ENCODE data around the gene PTGR3. TPM values are rescaled to one million over a fixed set of nuclear protein-coding genes. Genes with fewer than 3 reads are reported as not detected.

Gene PTGR3
- total and polyA plus RNA-seq, 2 experiments from 2014 or later: 24.4 to 25.7 TPM

DNA sequence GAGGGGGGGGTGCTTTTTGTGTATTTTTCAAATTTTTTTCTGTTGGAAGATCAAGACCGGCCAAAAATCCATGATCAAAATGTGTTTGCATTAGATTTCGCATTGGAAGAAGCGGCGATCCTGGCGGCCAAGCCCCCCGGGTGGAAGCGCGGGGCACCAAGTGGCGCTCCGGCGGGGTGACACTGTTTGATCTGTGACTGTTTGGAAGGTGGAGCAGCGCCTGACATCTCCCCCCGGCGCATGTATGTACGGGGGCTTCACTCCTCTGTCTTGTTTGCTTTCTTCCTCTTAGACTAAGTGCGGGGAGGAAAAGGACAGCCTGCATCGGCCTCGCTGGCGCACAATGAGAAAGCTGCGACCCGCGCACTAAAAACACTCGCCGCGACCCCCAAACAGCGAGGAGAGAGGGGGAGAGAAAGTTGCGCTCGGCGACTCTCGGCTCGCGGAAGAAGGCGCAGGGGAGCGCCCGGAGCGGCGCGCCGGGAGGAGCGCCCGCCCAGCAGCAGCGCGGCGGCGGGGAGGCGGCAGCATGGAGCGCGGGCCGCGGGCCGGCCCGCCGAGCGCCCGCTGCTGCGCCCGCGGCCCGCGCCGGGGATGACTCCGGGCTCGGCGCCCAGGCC is 2.2 kb upstream of the PTGR3 start:
- Histone ChIP-seq H3K9me3 (ENCODE audit: low read depth) (no peaks in the 10 kb centered on the region), H3K4me1 (ENCODE audit: insufficient read depth) (peaks cover 37% of the 10 kb centered on the region), H3K4me3 (peak overlapping the region; percentile 97), H3K27ac (peak overlapping the region; percentile 99), H2AFZ (peak overlapping the region; percentile 33), H3K79me2 (peaks cover 72% of the 10 kb centered on the region), H3K27me3 (peaks cover 7% of the 10 kb centered on the region), H4K20me1 (ENCODE audit: insufficient read depth, poor library complexity, severe bottlenecking) (peaks cover 15% of the 10 kb centered on the region), H3K36me3 (replicated peaks; ENCODE audit: insufficient read depth, low read depth) (no peaks in the 10 kb centered on the region), H3K4me2 (peak overlapping the region; percentile 82), H3K9me2 (replicated peaks; ENCODE audit: insufficient read depth) (no peaks in the 10 kb centered on the region)
- peak; percentile 49 for DNase-seq (ENCODE audit: low spot score)
- TF ChIP-seq EZH2phosphoT487 (IDR thresholded peaks at IDR 0.05; ENCODE audit: low read depth, severe bottlenecking, unreplicated experiment) (no peak), EZH2 (IDR thresholded peaks at IDR 0.05; ENCODE audit: borderline replicate concordance) (no peak)
- TF ChIP-seq, protein P1, sequence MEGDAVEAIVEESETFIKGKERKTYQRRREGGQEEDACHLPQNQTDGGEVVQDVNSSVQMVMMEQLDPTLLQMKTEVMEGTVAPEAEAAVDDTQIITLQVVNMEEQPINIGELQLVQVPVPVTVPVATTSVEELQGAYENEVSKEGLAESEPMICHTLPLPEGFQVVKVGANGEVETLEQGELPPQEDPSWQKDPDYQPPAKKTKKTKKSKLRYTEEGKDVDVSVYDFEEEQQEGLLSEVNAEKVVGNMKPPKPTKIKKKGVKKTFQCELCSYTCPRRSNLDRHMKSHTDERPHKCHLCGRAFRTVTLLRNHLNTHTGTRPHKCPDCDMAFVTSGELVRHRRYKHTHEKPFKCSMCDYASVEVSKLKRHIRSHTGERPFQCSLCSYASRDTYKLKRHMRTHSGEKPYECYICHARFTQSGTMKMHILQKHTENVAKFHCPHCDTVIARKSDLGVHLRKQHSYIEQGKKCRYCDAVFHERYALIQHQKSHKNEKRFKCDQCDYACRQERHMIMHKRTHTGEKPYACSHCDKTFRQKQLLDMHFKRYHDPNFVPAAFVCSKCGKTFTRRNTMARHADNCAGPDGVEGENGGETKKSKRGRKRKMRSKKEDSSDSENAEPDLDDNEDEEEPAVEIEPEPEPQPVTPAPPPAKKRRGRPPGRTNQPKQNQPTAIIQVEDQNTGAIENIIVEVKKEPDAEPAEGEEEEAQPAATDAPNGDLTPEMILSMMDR (IDR thresholded peaks at IDR 0.05; ENCODE audit: poor library complexity): no peak
- under 1% methylated on average over 41 of the region's 64 CpGs for WGBS (ENCODE audit: low lambda C conversion rate, missing lambda C conversion rate)

GRCh38 chr18:75210274-75211001 is 1.5 kb upstream of the PTGR3 start, which contains the start of gene TSHZ1:
TSS of gene TSHZ1 (plus strand) at chr18:75210797. CDS start at chr18:75211877, 1,080 bp downstream.
- peak within 1 kb of the TSS; percentile 97 for H3K4me3 ChIP-seq
- peak within 1 kb of the TSS; percentile 82 for H3K4me2 ChIP-seq
- TF ChIP-seq, protein P1 (IDR thresholded peaks at IDR 0.05; ENCODE audit: poor library complexity): no peak
- no peak for TF ChIP-seq EZH2 (IDR thresholded peaks at IDR 0.05; ENCODE audit: borderline replicate concordance)
- TF ChIP-seq EZH2phosphoT487 (IDR thresholded peaks at IDR 0.05; ENCODE audit: low read depth, severe bottlenecking, unreplicated experiment): no peak
- H3K27ac ChIP-seq: peak within 1 kb of the TSS; percentile 99
- WGBS (ENCODE audit: low lambda C conversion rate, missing lambda C conversion rate): 6% methylated on average over 15 of the region's 15 CpGs
- no peaks in the 10 kb centered on the region for H3K36me3 ChIP-seq (replicated peaks; ENCODE audit: insufficient read depth, low read depth)
- H3K27me3 ChIP-seq: peaks cover 14% of the 10 kb centered on the region
- H3K4me1 ChIP-seq (ENCODE audit: insufficient read depth): peaks cover 31% of the 10 kb centered on the region
- peaks cover 72% of the 10 kb centered on the region for H3K79me2 ChIP-seq
- DNase-seq (ENCODE audit: low spot score): peak; percentile 88
- no peaks in the 10 kb centered on the region for H3K9me3 ChIP-seq (ENCODE audit: low read depth)
- no peaks in the 10 kb centered on the region for H3K9me2 ChIP-seq (replicated peaks; ENCODE audit: insufficient read depth)
- H4K20me1 ChIP-seq (ENCODE audit: insufficient read depth, poor library complexity, severe bottlenecking): peaks cover 20% of the 10 kb centered on the region
- peak within 1 kb of the TSS; percentile 62 for H2AFZ ChIP-seq

DNA sequence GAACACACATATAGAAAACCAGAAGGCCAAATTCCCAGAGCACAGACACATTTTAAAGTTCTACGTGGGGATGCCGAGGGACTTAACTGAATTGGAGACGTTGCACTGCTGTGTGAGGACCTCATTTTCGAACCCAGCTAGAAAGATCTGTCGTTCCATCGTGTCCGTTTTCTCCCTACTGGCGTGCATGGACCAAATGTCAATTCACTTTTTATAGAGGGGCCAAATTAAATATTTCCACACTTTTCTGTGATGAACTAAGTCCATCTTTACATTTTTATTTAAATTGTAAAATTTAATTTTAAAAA is 966 bp upstream of the PTGR3 start:
- Histone ChIP-seq H3K27me3 (peaks cover 19% of the 10 kb centered on the region), H3K79me2 (peaks cover 72% of the 10 kb centered on the region), H3K36me3 (replicated peaks; ENCODE audit: insufficient read depth, low read depth) (no peaks in the 10 kb centered on the region), H3K9me3 (ENCODE audit: low read depth) (no peaks in the 10 kb centered on the region), H3K27ac (peak overlapping the region; percentile 99), H2AFZ (peak overlapping the region; percentile 62), H3K4me1 (ENCODE audit: insufficient read depth) (peaks cover 25% of the 10 kb centered on the region), H3K9me2 (replicated peaks; ENCODE audit: insufficient read depth) (no peaks in the 10 kb centered on the region), H3K4me2 (peak overlapping the region; percentile 82), H3K4me3 (peak overlapping the region; percentile 97), H4K20me1 (ENCODE audit: insufficient read depth, poor library complexity, severe bottlenecking) (peaks cover 26% of the 10 kb centered on the region)
- WGBS (ENCODE audit: low lambda C conversion rate, missing lambda C conversion rate): 5% methylated on average over 8 of the region's 8 CpGs
- TF ChIP-seq, protein P1 (IDR thresholded peaks at IDR 0.05; ENCODE audit: poor library complexity): no peak
- TF ChIP-seq EZH2 (IDR thresholded peaks at IDR 0.05; ENCODE audit: borderline replicate concordance) (no peak), EZH2phosphoT487 (IDR thresholded peaks at IDR 0.05; ENCODE audit: low read depth, severe bottlenecking, unreplicated experiment) (no peak)
- peak; percentile 26 for DNase-seq (ENCODE audit: low spot score)

Data from hepatocyte (in vitro differentiated cells).